Skin epidermis (tissue), 12 donors: ENCODE measurements around the gene NUP188.

Experiments used
- H3K27ac ChIP-seq, 21 experiments: fragments of 200-600 bp; sonication (generic) in 11 of 21; one replicate each; pipeline ENCODE4 v1.5.0; 2020; ENCODE audit warnings: mild to moderate bottlenecking in 3 of 21, inconsistent platforms in 2 of 21, moderate library complexity in 2 of 21
- H3K4me3 ChIP-seq, 7 experiments: fragments of 200-600 bp; sonication (generic) in 2 of 7; one replicate each; pipeline ENCODE4 v1.5.0; 2020; ENCODE audit warnings: inconsistent platforms in 2 of 7, mild to moderate bottlenecking in 2 of 7, moderate library complexity in 1 of 7

Gene NUP188, protein sequence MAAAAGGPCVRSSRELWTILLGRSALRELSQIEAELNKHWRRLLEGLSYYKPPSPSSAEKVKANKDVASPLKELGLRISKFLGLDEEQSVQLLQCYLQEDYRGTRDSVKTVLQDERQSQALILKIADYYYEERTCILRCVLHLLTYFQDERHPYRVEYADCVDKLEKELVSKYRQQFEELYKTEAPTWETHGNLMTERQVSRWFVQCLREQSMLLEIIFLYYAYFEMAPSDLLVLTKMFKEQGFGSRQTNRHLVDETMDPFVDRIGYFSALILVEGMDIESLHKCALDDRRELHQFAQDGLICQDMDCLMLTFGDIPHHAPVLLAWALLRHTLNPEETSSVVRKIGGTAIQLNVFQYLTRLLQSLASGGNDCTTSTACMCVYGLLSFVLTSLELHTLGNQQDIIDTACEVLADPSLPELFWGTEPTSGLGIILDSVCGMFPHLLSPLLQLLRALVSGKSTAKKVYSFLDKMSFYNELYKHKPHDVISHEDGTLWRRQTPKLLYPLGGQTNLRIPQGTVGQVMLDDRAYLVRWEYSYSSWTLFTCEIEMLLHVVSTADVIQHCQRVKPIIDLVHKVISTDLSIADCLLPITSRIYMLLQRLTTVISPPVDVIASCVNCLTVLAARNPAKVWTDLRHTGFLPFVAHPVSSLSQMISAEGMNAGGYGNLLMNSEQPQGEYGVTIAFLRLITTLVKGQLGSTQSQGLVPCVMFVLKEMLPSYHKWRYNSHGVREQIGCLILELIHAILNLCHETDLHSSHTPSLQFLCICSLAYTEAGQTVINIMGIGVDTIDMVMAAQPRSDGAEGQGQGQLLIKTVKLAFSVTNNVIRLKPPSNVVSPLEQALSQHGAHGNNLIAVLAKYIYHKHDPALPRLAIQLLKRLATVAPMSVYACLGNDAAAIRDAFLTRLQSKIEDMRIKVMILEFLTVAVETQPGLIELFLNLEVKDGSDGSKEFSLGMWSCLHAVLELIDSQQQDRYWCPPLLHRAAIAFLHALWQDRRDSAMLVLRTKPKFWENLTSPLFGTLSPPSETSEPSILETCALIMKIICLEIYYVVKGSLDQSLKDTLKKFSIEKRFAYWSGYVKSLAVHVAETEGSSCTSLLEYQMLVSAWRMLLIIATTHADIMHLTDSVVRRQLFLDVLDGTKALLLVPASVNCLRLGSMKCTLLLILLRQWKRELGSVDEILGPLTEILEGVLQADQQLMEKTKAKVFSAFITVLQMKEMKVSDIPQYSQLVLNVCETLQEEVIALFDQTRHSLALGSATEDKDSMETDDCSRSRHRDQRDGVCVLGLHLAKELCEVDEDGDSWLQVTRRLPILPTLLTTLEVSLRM (N-terminal part only)

DNA sequence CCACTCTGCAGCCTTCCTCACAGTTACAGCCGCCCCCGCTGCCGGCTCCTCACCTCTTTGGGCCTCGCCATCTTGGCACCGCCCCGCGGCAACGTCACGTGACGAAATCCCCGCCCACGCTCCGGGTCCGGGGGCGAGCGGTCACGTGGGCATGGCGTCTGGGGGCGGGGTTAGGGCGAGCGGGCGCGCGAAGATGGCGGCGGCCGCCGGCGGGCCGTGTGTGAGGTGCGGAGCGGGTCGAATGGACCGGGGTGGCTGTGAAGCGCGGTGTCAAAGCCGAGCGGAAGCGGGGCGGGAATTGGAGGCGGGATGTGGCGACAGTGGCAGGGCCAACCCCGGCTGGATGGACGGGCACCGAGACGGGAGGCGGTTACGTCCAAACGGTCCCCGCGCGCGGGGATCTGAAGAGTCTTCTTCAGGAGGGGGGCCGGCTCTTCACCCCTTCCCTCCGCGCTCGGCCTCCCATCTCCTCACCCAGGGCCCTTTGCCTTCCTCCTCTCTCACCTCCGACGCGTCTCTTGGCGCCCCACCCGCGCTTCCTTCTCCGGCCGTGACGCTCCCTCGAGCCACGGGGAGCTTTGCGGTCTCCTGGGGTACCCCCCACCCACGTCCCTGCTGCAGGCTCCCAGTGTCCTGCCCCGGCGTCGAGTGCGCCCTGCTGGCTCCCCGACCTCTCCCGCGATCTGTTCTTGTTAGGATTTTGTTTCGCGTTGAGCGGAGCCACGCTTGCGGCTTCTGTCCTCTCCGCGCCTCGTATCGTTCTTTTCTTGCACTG, at the start of gene NUP188, which contains the start of gene DOLK:
NUP188 (plus strand) TSS at position 173 of the 775 bp plus-strand sequence; CDS start at position 194, 21 bp downstream.
DOLK (minus strand) TSS at position 77 of the 775 bp plus-strand sequence. CDS start 300 bp downstream, outside the sequence.
- H3K27ac ChIP-seq: peak within 1 kb of the TSS; percentile 67 to 98 (median 94)
- H3K4me3 ChIP-seq: peak within 1 kb of the TSS; percentile 60 to 96 (median 74)

- peak overlapping the region in 17 of 21 experiments; percentile 67 to 98 (median 85) for H3K27ac ChIP-seq
- no peak overlapping the region for H3K4me3 ChIP-seq
Observed at GRCh38 chr9:128898382-128898781, 49.1 kb upstream of the NUP188 start.

DNA sequence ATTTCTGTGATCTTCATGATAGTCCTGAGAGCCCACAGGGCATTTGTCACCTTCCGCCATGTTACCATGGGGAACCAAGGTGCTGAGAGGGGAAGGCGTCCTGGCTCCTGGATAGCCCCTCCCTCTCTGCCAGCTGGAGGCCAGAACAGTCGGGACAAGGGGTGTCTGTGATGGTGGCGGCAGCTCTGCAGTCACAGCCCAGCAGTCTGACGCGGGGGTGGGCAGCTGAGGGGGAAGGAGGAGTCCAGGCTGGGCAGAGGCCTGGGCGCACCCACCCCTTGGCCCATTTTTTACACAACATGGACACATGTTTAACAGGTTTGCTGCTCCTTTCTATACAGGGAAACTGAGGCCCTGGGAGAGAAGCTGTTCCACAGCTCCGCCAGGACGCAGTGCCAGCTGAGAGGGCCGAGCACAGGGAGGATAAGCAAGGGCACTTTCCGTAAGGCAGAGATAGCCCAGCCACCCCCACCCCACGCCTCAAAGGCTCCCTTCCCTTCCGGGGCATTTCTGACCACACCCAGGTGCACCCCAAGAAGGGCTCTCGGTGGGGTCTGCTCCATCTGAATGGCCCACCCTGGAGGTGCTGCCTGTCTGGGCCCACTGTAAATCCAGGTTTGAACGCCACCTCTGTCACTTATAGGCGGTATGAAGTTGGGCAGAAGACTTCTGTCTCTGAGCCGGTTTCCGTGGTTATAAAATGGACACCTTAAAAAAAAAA, 48.5 kb upstream of the NUP188 start:
- Histone ChIP-seq H3K4me3 (no peak overlapping the region), H3K27ac (peak overlapping the region in 20 of 21 experiments; percentile 39 to 98 (median 82))

DNA sequence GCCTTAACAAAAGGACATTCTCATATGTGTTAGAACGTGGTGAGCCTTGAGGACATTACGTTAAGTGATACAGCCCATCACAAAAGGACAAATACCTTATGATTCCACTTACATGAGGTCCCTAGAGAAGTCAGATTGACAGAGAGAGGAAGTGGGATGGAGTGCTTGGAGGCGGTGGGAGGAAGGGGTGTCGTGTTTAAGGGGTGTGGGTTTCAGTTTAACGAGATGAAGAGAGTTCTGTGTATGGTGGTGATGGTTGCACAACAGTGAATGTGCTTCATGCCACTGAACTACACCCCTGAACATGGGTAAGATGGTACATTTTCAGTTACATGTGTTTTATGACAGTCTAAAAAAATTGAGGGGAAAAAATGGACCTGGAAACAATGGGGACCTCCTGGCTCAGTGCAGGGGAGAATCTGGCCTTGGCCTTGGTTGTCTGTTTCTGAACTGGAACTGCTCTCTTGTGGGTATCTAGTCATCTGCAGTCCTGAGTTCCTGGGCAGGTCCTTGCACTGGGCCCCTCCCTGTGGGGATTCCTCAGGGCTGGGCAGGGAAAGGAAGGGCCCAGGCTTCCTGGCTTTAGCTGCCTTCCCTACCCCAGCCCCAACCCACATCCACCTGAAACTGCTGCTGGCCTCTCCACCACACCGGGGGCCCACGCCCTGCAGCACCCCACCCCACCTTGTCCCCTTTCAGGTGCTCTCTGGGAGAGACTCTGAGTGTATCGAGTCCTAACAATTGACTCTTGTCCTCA, 47.8 kb upstream of the NUP188 start:
- H3K27ac ChIP-seq: peak overlapping the region in 20 of 21 experiments; percentile 39 to 98 (median 82)
- H3K4me3 ChIP-seq: no peak overlapping the region

DNA sequence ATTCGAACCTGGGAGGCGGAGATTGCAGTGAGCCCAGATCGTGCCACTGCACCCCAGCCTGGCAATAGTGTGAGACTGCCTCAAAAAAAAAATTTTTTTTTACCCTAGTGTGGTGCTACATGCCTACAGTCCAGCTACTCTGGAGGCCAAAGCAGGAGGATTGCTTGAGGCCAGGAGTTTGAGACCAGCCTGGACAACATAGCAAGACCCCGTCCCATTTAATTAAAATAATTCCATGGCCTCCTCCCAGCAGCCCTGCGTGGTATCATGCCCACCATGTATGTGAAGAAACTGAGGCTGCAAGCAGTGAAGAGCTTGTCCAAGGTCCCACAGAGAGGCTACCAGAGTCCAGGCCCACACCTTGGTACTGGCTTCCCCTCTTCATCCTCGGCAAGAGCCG, 46.1 kb upstream of the NUP188 start:
- Histone ChIP-seq H3K27ac (peak overlapping the region; percentile 7 to 98 (median 86)), H3K4me3 (no peak overlapping the region)

DNA sequence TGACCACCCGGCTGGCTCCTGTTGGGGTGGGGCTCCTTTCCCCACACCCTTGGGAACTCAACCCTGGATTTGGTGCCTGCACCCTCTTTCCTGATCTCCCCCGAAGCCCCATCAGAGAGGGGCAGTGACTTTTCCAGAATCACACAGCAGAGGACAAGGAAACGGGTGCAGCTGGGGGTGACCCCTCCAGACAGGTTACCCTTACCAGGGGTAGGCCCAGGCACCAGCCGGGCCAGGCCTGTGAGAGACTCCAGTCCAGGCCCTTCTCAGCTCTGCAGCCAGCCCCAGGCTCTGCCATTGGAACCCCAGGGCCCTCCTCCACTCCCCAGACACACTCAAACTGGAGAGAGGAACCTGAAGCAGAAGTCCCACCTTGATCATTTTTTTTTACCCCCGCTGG, 45.7 kb upstream of the NUP188 start:
- H3K4me3 ChIP-seq: no peak overlapping the region

DNA sequence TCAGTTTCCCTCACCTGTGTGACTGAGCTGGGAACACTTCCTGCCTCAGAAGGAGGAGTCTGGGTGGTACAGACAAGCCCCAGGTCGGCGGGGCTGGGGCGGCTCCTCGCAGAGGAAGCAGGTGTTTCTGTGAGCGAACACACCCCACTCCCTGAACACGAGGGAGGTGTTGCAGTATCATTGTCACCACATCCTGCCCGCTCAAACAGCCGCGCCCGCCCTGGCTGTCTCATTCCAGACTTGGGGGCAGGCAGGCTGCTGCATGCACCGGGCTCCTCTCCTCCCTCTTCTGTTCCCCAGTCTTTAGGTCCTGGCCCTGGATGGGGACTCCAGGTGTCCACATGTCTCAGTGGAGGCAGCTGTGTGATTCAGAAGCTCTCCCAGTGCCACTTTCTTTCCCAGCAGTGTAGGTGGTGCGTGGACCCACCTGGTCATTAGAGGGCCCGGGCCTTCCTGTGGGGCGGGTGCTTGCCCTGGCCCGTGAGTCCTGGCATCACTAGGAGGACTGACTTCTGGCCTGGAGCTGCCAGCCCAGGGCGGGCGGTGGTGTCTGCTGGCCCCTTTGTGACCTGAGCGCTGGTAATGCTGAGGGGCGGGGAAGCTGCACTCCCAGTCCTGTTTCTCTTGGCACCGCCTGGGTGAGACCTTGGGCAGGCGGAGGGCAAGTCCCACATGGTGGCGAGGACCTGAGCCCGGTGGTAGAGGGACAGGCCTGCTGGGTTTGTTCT, 45.0 kb upstream of the NUP188 start:
- Histone ChIP-seq H3K4me3 (no peak overlapping the region), H3K27ac (peak overlapping the region; percentile 7 to 98 (median 86))

More for the DNA sequence above, 45.7 kb upstream of the NUP188 start:
- H3K27ac ChIP-seq: peak overlapping the region; percentile 7 to 98 (median 86)

DNA sequence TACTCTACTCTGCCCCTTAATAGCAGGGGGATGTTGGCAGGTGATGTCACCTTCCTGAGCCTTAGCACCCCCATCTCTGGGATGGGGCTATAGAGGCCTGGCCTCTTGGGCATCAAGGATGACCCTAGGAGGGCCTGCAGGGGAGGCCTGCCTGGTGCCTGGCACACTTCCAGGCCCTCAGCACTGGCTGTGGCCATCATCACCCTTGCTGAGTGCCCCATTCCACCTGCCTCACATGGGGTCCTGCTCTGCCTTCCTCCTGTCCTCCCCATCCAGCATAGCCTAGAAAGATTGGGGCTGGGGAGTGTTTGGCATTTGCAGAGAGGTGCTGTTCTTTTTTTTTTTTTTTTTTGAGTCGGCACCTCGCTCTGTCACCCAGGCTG, 44.4 kb upstream of the NUP188 start:
- Histone ChIP-seq H3K4me3 (no peak overlapping the region), H3K27ac (peak overlapping the region in 20 of 21 experiments; percentile 75 to 98 (median 86))

DNA sequence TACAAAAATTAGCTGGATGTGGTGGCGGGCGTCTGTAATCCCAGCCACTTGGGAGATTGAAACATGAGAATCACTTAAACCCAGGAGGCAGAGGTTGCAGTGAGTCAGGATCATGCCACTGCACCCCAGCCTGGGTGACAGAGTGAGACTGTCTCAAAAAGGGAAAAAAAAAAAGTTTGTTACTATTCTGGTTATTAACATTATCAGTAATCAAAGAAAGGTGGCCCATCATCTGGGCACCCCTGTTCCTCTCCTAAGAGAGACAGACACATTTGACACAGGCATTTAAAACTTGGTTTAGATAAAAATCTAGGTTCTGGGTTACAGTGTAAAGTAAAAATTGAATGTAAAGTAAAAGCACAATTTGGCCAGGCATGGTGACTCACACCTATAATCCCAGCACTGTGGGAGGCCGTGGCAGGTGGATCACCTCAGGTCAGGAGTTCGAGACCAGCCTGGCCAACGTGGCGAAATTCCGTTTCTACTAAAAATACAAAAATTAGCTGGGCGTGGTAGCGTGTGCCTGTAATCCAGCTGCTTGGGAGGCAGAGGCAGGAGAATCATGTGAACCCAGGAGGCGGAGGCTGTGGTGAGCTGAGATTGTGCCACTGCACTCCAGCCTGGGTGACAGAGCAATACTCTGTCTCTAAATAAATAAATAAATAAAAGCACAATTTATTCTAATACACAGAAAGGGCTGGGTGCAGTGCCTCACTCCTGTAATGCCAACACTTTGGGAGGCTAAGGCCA, 43.5 kb upstream of the NUP188 start:
- Histone ChIP-seq H3K4me3 (no peak overlapping the region), H3K27ac (peak overlapping the region in 18 of 21 experiments; percentile 39 to 98 (median 86))

DNA sequence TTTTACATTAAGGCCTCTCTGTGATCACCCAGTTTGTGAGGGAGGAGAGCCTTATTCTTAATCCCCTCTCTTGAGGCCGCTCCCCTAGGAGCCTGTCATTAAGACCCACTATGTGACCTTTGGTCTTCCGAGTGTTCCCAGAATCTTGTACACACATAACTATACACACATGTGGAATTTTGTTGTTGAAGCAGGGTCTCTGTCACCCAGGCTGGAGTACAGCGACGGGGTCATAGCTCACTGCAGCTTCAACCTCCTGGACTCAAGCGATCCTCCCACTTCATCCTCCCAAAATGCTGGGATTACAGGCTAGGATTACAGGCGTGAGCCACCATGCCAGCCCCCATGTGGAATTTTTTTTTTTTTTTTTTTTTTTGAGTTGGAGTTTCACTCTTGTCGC, 41.5 kb upstream of the NUP188 start:
- Histone ChIP-seq H3K27ac (peak overlapping the region in 5 of 21 experiments; percentile 5 to 44 (median 14)), H3K4me3 (no peak overlapping the region)

- no peak overlapping the region for H3K4me3 ChIP-seq
- peak overlapping the region in 3 of 21 experiments; percentile 3 to 24 (median 16) for H3K27ac ChIP-seq
Observed at GRCh38 chr9:128906741-128907140, 40.8 kb upstream of the NUP188 start.

GRCh38 chr9:128908372-128908771, 39.1 kb upstream of the NUP188 start:
- Histone ChIP-seq H3K4me3 (no peak overlapping the region), H3K27ac (no peak overlapping the region)

DNA sequence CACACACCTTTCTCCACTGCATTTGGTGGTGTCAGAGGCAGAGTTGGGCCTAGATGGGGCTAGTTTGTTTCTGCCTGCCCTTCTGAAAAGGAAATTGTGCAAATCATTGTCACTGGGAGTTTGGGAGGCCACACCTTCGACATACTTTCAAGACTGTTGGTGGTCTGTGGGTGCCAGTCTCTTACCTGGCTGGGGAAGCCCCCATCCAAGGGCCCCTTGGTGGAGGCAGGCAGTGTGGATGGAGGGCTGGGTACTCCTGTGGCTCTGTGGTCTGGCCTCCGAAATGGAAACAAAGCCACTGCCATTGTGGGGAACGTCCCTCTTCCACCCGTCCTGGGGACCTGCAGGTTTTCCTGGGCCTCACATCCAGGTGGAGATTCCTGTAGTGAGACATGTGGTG, 37.6 kb upstream of the NUP188 start:
- H3K4me3 ChIP-seq: no peak overlapping the region
- H3K27ac ChIP-seq: peak overlapping the region in 10 of 21 experiments; percentile 7 to 42 (median 26)

GRCh38 chr9:128910906-128911305, 36.6 kb upstream of the NUP188 start:
- Histone ChIP-seq H3K4me3 (no peak overlapping the region), H3K27ac (peak overlapping the region in 20 of 21 experiments; percentile 45 to 88 (median 76))

DNA sequence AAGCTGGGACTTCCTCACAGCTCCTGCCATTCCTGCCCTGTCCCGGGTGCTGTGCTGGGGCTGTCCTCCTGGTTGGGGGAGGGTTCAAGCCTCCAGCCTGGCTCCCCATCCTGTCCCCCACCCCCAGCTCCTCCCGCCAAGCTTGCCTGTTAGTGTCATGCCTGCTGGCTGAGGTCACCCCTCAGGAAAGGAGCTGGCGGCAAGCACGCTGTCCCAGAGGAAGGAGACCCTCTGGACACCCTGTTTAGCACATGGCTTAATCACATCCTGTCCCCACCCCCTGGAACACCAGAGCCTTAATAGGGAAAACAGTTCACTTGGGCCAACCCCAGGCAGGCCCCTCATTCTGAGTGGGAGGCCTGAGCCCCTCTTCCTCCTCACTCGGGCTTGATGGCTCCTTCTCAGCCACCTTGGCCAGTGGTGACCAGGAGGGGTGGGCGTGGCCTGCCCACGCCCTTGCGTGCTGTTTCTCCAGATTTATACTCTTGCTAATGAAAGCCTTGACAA, 35.9 kb upstream of the NUP188 start:
- Histone ChIP-seq H3K27ac (peak overlapping the region in 20 of 21 experiments; percentile 45 to 88 (median 76)), H3K4me3 (no peak overlapping the region)
